C4-2B (cell line): ENCODE results near the gene PPP3R1.

Source experiments
- H3K27ac ChIP-seq: fragments of 450-650 bp; 2 replicates; pipeline ENCODE4 v1.5.1; 2017
- CTCF ChIP-seq: fragments of 450-650 bp; conservative IDR thresholded peaks from 2 replicates; pipeline ENCODE4 v1.5.1; 2017; ENCODE audit warnings: mild to moderate bottlenecking
- ZFX ChIP-seq: fragments of 450-650 bp; IDR thresholded peaks from 2 replicates; pipeline ENCODE4 v1.6.1; 2017

PPP3R1 gene

DNA sequence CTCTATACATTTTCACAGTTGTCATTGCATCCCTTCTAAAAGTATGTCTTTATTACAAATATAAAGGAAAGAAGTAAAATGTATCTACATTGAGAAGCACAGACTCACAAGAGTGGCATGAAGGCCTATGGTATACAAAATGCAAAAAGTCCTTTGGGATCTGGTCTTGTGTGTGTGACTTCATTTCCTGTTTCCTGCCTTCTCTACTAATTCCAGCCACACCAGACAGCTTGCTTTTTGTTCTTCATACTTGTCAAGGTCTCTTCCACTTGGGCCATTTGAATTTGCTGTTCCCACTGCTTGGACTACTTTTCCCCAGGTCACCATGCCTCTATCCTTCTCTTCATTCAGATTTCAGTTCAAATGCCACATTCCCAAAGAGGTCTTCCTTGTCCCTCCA lies 101.3 kb downstream of the PPP3R1 start:
- no peak for TF ChIP-seq ZFX
- TF ChIP-seq CTCF: no peak

GRCh38 chr2:68141875-68142274 lies 110.5 kb downstream of the PPP3R1 start:
- no peak for TF ChIP-seq CTCF
- no peak for TF ChIP-seq ZFX
- no peak overlapping the region for H3K27ac ChIP-seq

More for the DNA sequence above, 101.3 kb downstream of the PPP3R1 start:
- no peak overlapping the region for H3K27ac ChIP-seq

DNA sequence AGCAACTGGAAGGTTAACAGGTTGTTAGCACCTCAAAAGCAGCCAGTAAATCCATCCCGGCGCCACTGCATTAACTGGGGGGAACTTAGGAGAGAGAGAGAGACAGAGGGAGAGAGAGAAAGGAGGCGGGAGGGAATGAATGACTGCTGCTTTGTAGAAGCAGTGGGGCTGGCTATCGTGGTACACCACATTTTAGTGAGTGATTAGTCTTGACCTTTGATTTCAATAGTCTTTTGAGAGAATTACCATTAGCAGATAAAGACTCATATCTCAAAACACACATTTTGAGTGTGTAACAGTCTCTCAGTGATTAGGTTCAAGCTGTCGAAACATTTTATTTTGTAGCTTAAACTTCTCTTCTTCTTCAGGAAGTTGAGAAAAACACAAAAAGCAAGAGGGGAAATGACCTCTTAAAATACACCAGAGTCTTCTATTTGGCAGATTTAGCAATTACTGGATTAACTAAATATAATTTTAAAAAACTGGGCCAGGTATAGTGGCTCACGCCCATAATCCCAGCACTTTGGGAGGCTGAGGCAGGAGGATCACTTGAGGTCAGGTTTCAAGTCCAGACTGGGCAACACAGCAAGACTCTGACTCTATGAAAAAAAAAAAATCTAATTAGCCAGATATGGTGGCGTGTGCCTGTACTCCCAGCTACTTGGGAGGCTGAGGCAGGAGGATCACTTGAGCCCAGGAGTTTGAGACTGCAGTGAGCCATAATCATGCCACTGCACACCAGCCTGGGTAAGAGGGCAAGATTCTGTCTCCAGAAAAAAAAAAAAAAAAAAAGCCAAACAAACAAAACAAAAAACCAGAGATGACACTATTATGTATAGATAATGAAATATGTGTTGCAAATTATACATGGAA lies 116.6 kb downstream of the PPP3R1 start:
- H3K27ac ChIP-seq: no peak overlapping the region
- TF ChIP-seq ZFX: no peak
- TF ChIP-seq CTCF: no peak

DNA sequence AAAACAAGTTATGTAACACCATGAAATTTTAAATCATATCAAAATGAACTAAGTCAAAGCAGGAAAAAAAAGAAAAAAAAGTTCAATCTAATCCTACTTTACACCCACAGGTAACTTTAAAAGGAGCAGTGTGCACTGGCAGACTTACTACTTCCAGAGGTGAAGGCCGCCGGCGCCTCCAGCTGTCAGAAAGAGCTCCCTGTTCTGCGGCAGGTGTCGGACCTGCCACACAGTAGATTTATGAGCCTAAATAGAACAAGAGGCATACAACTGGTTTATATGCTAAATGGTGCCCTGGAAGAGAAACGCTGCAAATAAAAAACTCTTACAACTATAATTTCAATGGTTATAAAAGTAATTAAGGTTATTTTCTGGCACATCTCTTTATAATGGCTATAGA lies 117.8 kb downstream of the PPP3R1 start:
- TF ChIP-seq CTCF: no peak
- no peak for TF ChIP-seq ZFX
- no peak overlapping the region for H3K27ac ChIP-seq

- TF ChIP-seq CTCF: no peak
- TF ChIP-seq ZFX: no peak
- H3K27ac ChIP-seq: no peak overlapping the region
Observed at GRCh38 chr2:68134120-68134519, 118.2 kb downstream of the PPP3R1 start.
